ENCODE measurements around the gene MTMR11. TPM values are rescaled to one million over a fixed set of nuclear protein-coding genes. Genes with fewer than 3 reads are reported as not detected.

The MTMR11 gene
- total and polyA plus RNA-seq, 2 of the 8 experiments (the other 6 are each of a cell fraction or from before 2014, with no cell fraction given) = 3.7 to 4.8 TPM

DNA sequence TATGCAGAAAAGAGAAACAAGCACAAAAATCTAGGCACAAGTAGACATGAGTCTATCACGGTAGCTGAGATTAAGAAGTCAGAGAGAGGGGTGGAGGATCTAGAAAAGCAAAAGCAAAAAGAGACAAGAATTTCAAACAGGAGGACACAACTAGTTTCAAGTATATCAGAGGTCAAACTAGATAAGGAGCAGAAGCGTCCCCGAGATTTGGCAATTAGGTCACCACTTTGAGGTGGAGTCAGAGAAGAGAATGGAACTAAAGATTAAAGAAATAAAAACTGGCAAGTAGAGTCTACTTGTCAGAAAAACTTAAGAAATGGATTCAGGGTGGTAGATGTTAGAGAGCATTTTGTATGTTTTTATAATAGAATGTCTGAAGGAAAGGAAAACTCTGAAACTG lies 11.3 kb downstream of the MTMR11 start:
- Histone ChIP-seq H3K79me1 (ENCODE audit: low read depth, low read length) (peaks cover 5% of the 10 kb centered on the region), H3K4me2 (ENCODE audit: insufficient read depth in 1 of 2, low read depth in 2 of 2, low read length in 2 of 2) (no peak overlapping the region), H2BK120ac (replicated peaks; ENCODE audit: low read depth, low read length) (no peak overlapping the region), H3K56ac (replicated peaks; ENCODE audit: insufficient read length, low read depth, low read length) (no peak overlapping the region), H2AFZ (ENCODE audit: low read length) (no peak overlapping the region), H3K4ac (replicated peaks; ENCODE audit: insufficient read length, low read depth, low read length) (no peak overlapping the region), H3K27me3 (replicated peaks in 1 of 4; ENCODE audit: control insufficient read depth in 3 of 4, extremely low read depth in 1 of 4, insufficient read depth in 3 of 4, low read length in 3 of 4) (no peaks in the 10 kb centered on the region), H3K4me3 (ENCODE audit: extremely low read depth in 1 of 4, insufficient read depth in 2 of 4, low read depth in 3 of 4, low read length in 4 of 4) (no peak overlapping the region), H3K14ac (ENCODE audit: insufficient read length) (no peak overlapping the region), H3K23ac (ENCODE audit: insufficient read length) (no peak overlapping the region), H3K9me3 (ENCODE audit: insufficient read depth in 2 of 2, low read depth in 1 of 2, low read length in 1 of 2) (no peaks in the 10 kb centered on the region), H2BK12ac (ENCODE audit: low read depth, low read length) (no peak overlapping the region), H4K8ac (ENCODE audit: extremely low read depth, insufficient read depth, low read length) (no peak overlapping the region), H2BK20ac (ENCODE audit: low read length) (no peak overlapping the region), H3K27ac (ENCODE audit: low read depth, low read length) (no peak overlapping the region), H2AK5ac (ENCODE audit: low read depth, low read length) (no peak overlapping the region), H3K23me2 (ENCODE audit: low read depth, low read length) (peaks cover 5% of the 10 kb centered on the region), H4K20me1 (replicated peaks in 1 of 2; ENCODE audit: control insufficient read depth in 1 of 2, insufficient read depth in 2 of 2, low read length in 2 of 2) (no peaks in the 10 kb centered on the region), H4K91ac (replicated peaks; ENCODE audit: insufficient read length, low read length) (no peak overlapping the region), H2BK15ac (ENCODE audit: low read length) (no peak overlapping the region), H4K5ac (ENCODE audit: insufficient read length, low read depth, low read length) (no peak overlapping the region), H3K79me2 (ENCODE audit: control insufficient read depth in 1 of 2, insufficient read depth in 2 of 2, low read length in 2 of 2) (peaks cover 8 to 28% of the 10 kb centered on the region in 2 experiments), H3K36me3 (ENCODE audit: control insufficient read depth in 2 of 4, insufficient read depth in 4 of 4, low read length in 3 of 4) (peaks cover 19 to 41% (median 39%) of the 10 kb centered on the region in 4 experiments), H3K18ac (ENCODE audit: extremely low read depth, low read length) (no peak overlapping the region), H2BK5ac (ENCODE audit: low read depth, low read length) (no peak overlapping the region), H3K9ac (replicated peaks in 1 of 4; ENCODE audit: extremely low read depth in 1 of 4, low read depth in 3 of 4, low read length in 3 of 4) (no peak overlapping the region), H3K4me1 (replicated peaks in 1 of 4; ENCODE audit: control insufficient read depth in 3 of 4, insufficient read depth in 4 of 4, low read length in 3 of 4) (peaks cover 0 to 8% (median 4%) of the 10 kb centered on the region in 4 experiments; a peak in 4 of 7 replicates)
- WGBS, 2 experiments (ENCODE audit: extremely low coverage in 1 of 2, insufficient coverage in 1 of 2, insufficient read length in 1 of 2, insufficient replicate concordance in 2 of 2, low coverage in 1 of 2, low lambda C conversion rate in 2 of 2, missing lambda C conversion rate in 1 of 2) = 88% methylated on average over 3 of the region's 3 CpGs; no CpG with 5 or more reads in 1 of the 2 experiments
- CTCF ChIA-PET (ENCODE audit: partially characterized antibody) = interaction anchor here (1.0 kb wide), 1 partner anchor 11 kb away, joined by 3 read pairs; no protein-coding TSS in a partner anchor
- FAIRE-seq = no peak
- POLR2A ChIA-PET (ENCODE audit: partially characterized antibody) = interaction anchor here (0.7 to 1.9 kb wide), 3 partner anchors 9 to 37 kb away, joined by 3 to 7 read pairs (median 5); partner anchors contain the start of gene BOLA1
- no peak for DNase-seq (ENCODE audit: low read depth in 1 of 2, low spot score in 2 of 2)
- no peak for TF ChIP-seq CBX8 (IDR thresholded peaks at IDR 0.05; ENCODE audit: borderline replicate concordance, low read depth, low read length)
- TF ChIP-seq BCL11A (IDR thresholded peaks at IDR 0.05; ENCODE audit: low read depth in 2 of 2, low read length in 2 of 2) = no peak
- no peak for TF ChIP-seq MAFK (IDR thresholded peaks at IDR 0.05; ENCODE audit: low read depth, low read length)
- TF ChIP-seq, protein P1, sequence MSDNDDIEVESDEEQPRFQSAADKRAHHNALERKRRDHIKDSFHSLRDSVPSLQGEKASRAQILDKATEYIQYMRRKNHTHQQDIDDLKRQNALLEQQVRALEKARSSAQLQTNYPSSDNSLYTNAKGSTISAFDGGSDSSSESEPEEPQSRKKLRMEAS (IDR thresholded peaks at IDR 0.05) = no peak
- TF ChIP-seq HDAC2 (IDR thresholded peaks at IDR 0.05; ENCODE audit: borderline replicate concordance in 1 of 2, low read depth in 2 of 2, low read length in 2 of 2) = no peak
- TF ChIP-seq, protein P2, sequence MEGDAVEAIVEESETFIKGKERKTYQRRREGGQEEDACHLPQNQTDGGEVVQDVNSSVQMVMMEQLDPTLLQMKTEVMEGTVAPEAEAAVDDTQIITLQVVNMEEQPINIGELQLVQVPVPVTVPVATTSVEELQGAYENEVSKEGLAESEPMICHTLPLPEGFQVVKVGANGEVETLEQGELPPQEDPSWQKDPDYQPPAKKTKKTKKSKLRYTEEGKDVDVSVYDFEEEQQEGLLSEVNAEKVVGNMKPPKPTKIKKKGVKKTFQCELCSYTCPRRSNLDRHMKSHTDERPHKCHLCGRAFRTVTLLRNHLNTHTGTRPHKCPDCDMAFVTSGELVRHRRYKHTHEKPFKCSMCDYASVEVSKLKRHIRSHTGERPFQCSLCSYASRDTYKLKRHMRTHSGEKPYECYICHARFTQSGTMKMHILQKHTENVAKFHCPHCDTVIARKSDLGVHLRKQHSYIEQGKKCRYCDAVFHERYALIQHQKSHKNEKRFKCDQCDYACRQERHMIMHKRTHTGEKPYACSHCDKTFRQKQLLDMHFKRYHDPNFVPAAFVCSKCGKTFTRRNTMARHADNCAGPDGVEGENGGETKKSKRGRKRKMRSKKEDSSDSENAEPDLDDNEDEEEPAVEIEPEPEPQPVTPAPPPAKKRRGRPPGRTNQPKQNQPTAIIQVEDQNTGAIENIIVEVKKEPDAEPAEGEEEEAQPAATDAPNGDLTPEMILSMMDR (IDR thresholded peaks at IDR 0.05; ENCODE audit: control extremely low read depth in 1 of 3, insufficient read depth in 1 of 3, low read depth in 1 of 3, low read length in 3 of 3) = no peak
- TF ChIP-seq KDM5A (IDR thresholded peaks at IDR 0.05; ENCODE audit: low read length) = no peak
- TF ChIP-seq, protein P3, sequence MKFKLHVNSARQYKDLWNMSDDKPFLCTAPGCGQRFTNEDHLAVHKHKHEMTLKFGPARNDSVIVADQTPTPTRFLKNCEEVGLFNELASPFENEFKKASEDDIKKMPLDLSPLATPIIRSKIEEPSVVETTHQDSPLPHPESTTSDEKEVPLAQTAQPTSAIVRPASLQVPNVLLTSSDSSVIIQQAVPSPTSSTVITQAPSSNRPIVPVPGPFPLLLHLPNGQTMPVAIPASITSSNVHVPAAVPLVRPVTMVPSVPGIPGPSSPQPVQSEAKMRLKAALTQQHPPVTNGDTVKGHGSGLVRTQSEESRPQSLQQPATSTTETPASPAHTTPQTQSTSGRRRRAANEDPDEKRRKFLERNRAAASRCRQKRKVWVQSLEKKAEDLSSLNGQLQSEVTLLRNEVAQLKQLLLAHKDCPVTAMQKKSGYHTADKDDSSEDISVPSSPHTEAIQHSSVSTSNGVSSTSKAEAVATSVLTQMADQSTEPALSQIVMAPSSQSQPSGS (IDR thresholded peaks at IDR 0.05; ENCODE audit: low read length) = no peak
- TF ChIP-seq HDAC6 (IDR thresholded peaks at IDR 0.05; ENCODE audit: low read depth, low read length) = no peak

All from H1 (cell line).